H9 (cell line): ENCODE measurements around the gene RNPEPL1. TPM values are rescaled to one million over a fixed set of nuclear protein-coding genes. Genes with fewer than 3 reads are reported as not detected.

Source experiments
- DNase-seq: peaks from one replicate; pipeline ENCODE4 v3.0.0-alpha.2; 2017
- H2AFZ ChIP-seq: one replicate; pipeline ENCODE4 v1.6.1; 2013; ENCODE audit warnings: mild to moderate bottlenecking, low read length, control low read depth, moderate library complexity
- H2AK5ac ChIP-seq: 2 replicates; pipeline ENCODE4 v1.6.1; 2013; ENCODE audit warnings: low read length, control low read depth, mixed read lengths; ENCODE audit not compliant: insufficient read length
- H2BK120ac ChIP-seq: one replicate; pipeline ENCODE4 v1.6.1; 2013; ENCODE audit warnings: low read depth, mild to moderate bottlenecking, low read length, control low read depth, inconsistent platforms; ENCODE audit not compliant: poor library complexity, severe bottlenecking
- H2BK12ac ChIP-seq: 2 replicates; pipeline ENCODE4 v1.6.1; 2013; ENCODE audit warnings: low read length, control low read depth, mixed read lengths, low read depth; ENCODE audit not compliant: insufficient read length
- H2BK15ac ChIP-seq: 2 replicates; pipeline ENCODE4 v1.6.1; 2013; ENCODE audit warnings: low read depth, low read length, control low read depth
- H2BK20ac ChIP-seq: one replicate; pipeline ENCODE4 v1.6.1; 2013; ENCODE audit warnings: low read depth, mild to moderate bottlenecking, low read length, control low read depth, inconsistent platforms; ENCODE audit not compliant: poor library complexity, severe bottlenecking
- H2BK5ac ChIP-seq: 2 replicates; pipeline ENCODE4 v1.6.1; 2013; ENCODE audit warnings: low read length, control low read depth, mixed read lengths; ENCODE audit not compliant: insufficient read length
- H3K14ac ChIP-seq: 2 replicates; pipeline ENCODE4 v1.6.1; 2013; ENCODE audit warnings: low read length, control low read depth; ENCODE audit not compliant: insufficient read depth
- H3K18ac ChIP-seq: 2 replicates; pipeline ENCODE4 v1.6.1; 2013; ENCODE audit warnings: low read depth, mild to moderate bottlenecking, mixed read lengths, low read length, control low read depth; ENCODE audit not compliant: insufficient read length
- H3K23ac ChIP-seq: 2 replicates; pipeline ENCODE4 v1.6.1; 2013; ENCODE audit warnings: low read length, control low read depth, mixed read lengths, low read depth; ENCODE audit not compliant: insufficient read length
- H3K23me2 ChIP-seq: 2 replicates; pipeline ENCODE4 v1.6.1; 2013; ENCODE audit warnings: low read depth, mild to moderate bottlenecking, mixed read lengths, low read length, control low read depth; ENCODE audit not compliant: insufficient read length, poor library complexity, severe bottlenecking
- H3K27ac ChIP-seq: 2 replicates; pipeline ENCODE4 v1.5.1; 2013; ENCODE audit warnings: low read length, control low read depth, mixed read lengths, low read depth; ENCODE audit not compliant: insufficient read length
- H3K27me3 ChIP-seq: 2 replicates; pipeline ENCODE4 v1.6.1; 2013; ENCODE audit warnings: low read length, control low read depth, inconsistent platforms; ENCODE audit not compliant: insufficient read depth
- H3K4ac ChIP-seq: 2 replicates; pipeline ENCODE4 v1.6.1; 2013; ENCODE audit warnings: low read depth, mild to moderate bottlenecking, control low read depth, inconsistent platforms, low read length, moderate library complexity
- H3K4me1 ChIP-seq: 2 replicates; pipeline ENCODE4 v1.6.1; 2013; ENCODE audit warnings: low read length, control low read depth, inconsistent platforms; ENCODE audit not compliant: insufficient read depth
- H3K4me2 ChIP-seq: 2 replicates; pipeline ENCODE4 v1.6.1; 2013; ENCODE audit warnings: low read length, control low read depth, mixed read lengths; ENCODE audit not compliant: insufficient read length, insufficient read depth
- H3K56ac ChIP-seq: 2 replicates; pipeline ENCODE4 v1.6.1; 2013; ENCODE audit warnings: low read depth, mild to moderate bottlenecking, mixed read lengths, low read length, control low read depth; ENCODE audit not compliant: insufficient read length
- H3K79me1 ChIP-seq: 2 replicates; pipeline ENCODE4 v1.6.1; 2013; ENCODE audit warnings: low read depth, mild to moderate bottlenecking, moderate library complexity, low read length, control low read depth, inconsistent platforms; ENCODE audit not compliant: insufficient read depth, poor library complexity, severe bottlenecking
- H3K79me2 ChIP-seq: 2 replicates; pipeline ENCODE4 v1.6.1; 2013; ENCODE audit warnings: low read length, control low read depth, inconsistent platforms; ENCODE audit not compliant: insufficient read depth
- H3K9ac ChIP-seq: 2 replicates; pipeline ENCODE4 v1.6.1; 2013; ENCODE audit warnings: low read length, control low read depth, mixed read lengths; ENCODE audit not compliant: insufficient read length; ENCODE audit errors: extremely low read depth
- H3K9me3 ChIP-seq: one replicate; pipeline ENCODE4 v1.6.1; 2013; ENCODE audit warnings: low read depth, low read length, inconsistent platforms; ENCODE audit not compliant: control insufficient read depth
- H3T11ph ChIP-seq: one replicate; pipeline ENCODE4 v1.6.1; 2013; ENCODE audit warnings: mild to moderate bottlenecking, low read length, control low read depth, inconsistent platforms
- H4K20me1 ChIP-seq: one replicate; pipeline ENCODE4 v1.6.1; 2013; ENCODE audit not compliant: control insufficient read depth, insufficient read length, insufficient read depth
- H4K5ac ChIP-seq: 2 replicates; pipeline ENCODE4 v1.6.1; 2013; ENCODE audit warnings: low read depth, mild to moderate bottlenecking, mixed read lengths, low read length, control low read depth; ENCODE audit not compliant: insufficient read length
- H4K8ac ChIP-seq: replicated peaks from 2 replicates; pipeline ENCODE4 v1.6.1; 2013; ENCODE audit warnings: low read length, control low read depth, mixed read lengths, low read depth; ENCODE audit not compliant: insufficient read length
- H4K91ac ChIP-seq: 2 replicates; pipeline ENCODE4 v1.6.1; 2013; ENCODE audit warnings: low read depth, mild to moderate bottlenecking, moderate library complexity, mixed read lengths, low read length, control low read depth; ENCODE audit not compliant: insufficient read length
- H3K27ac Mint-ChIP-seq, 3 experiments: 2 replicates in 2 of 3; 3 replicates in 1 of 3; pipeline ENCODE4 v1.8.0; 2020 to 2021; ENCODE audit warnings: mixed read lengths in 3 of 3, mild to moderate bottlenecking in 1 of 3, moderate library complexity in 1 of 3
- H3K27me3 Mint-ChIP-seq: 2 replicates; pipeline ENCODE4 v1.8.0; 2021; ENCODE audit warnings: low read depth, mild to moderate bottlenecking, moderate library complexity, mixed read lengths
- H3K36me3 Mint-ChIP-seq, 3 experiments: 2 replicates in 2 of 3; 3 replicates in 1 of 3; pipeline ENCODE4 v1.8.0; 2020 to 2021; ENCODE audit warnings: low read depth in 3 of 3, mixed read lengths in 3 of 3; ENCODE audit not compliant: insufficient read depth in 1 of 3
- H3K4me1 Mint-ChIP-seq, 2 experiments: 2 replicates each; pipeline ENCODE4 v1.8.0; 2020; ENCODE audit warnings: mixed read lengths in 2 of 2
- H3K4me3 Mint-ChIP-seq, 2 experiments: 2 replicates in 1 of 2; 3 replicates in 1 of 2; pipeline ENCODE4 v1.8.0; 2020 to 2021; ENCODE audit warnings: mild to moderate bottlenecking in 2 of 2, mixed read lengths in 2 of 2, moderate library complexity in 1 of 2
- H3K9me3 Mint-ChIP-seq, 2 experiments: 2 replicates in 1 of 2; 3 replicates in 1 of 2; pipeline ENCODE4 v1.8.0; 2020; ENCODE audit warnings: mild to moderate bottlenecking in 2 of 2, mixed read lengths in 2 of 2, moderate library complexity in 1 of 2
- WGBS: extraction: QIAGEN DNeasy Blood & Tissue Kit; methylation state at CpG from one replicate; pipeline ENCODE4 v1.1.7; 2013; ENCODE audit warnings: missing lambda C conversion rate, low lambda C conversion rate, mixed read lengths; ENCODE audit not compliant: insufficient read length; ENCODE audit errors: extremely low coverage; 5-methylcytosine and 5-hydroxymethylcytosine counted together
- total RNA-seq: library from RNA; stranded (reverse); gene quantifications from 2 replicates; pipeline ENCODE4 v1.2.1, GENCODE V29; 2021
- TF ChIP-seq, protein P1 (sequence below): fragments of 200-600 bp; sonication (generic); conservative IDR thresholded peaks from 3 replicates; pipeline ENCODE4 v1.8.0; 2021; ENCODE audit warnings: antibody characterized with exemption, mild to moderate bottlenecking

Gene RNPEPL1
- total RNA-seq, 1 experiment from 2014 or later = 22.5 TPM

DNA sequence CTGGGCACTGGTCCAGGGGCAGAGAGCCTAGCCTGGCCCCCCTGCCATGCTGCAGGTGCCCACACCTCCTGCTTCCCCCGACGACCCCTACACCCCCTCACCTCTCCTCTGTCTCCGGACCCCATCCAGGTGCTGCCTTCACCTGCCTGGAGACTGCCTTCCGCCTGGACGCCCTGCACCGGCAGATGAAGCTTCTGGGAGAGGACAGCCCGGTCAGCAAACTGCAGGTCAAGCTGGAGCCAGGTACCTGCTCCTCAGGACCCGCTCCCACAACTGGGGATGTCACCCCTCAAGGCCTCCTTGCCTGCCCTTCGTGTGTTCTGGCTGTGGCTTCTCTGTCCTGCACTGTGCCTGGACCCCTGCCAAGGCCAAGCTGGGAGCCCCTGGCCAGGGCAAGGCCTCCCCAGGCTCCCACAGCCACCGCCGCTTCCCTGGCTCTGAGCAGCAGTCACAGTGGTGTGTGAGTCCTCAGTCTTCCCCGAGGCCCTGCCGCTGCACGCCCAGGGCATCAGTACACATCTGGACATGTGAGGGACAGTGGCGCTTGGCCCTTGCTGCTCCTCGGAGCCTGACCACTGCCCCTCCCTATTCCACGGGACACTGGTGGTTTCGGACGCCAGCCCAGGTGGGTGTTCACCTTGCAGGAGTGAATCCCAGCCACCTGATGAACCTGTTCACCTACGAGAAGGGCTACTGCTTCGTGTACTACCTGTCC lies 6.3 kb downstream of the RNPEPL1 start:
- no peaks in the 10 kb centered on the region for H3K4me1 ChIP-seq
- WGBS = no CpG with 5 or more reads among the region's 21 CpGs
- H2BK15ac ChIP-seq = no peak overlapping the region
- H3K9me3 ChIP-seq = no peaks in the 10 kb centered on the region
- TF ChIP-seq, protein P1, sequence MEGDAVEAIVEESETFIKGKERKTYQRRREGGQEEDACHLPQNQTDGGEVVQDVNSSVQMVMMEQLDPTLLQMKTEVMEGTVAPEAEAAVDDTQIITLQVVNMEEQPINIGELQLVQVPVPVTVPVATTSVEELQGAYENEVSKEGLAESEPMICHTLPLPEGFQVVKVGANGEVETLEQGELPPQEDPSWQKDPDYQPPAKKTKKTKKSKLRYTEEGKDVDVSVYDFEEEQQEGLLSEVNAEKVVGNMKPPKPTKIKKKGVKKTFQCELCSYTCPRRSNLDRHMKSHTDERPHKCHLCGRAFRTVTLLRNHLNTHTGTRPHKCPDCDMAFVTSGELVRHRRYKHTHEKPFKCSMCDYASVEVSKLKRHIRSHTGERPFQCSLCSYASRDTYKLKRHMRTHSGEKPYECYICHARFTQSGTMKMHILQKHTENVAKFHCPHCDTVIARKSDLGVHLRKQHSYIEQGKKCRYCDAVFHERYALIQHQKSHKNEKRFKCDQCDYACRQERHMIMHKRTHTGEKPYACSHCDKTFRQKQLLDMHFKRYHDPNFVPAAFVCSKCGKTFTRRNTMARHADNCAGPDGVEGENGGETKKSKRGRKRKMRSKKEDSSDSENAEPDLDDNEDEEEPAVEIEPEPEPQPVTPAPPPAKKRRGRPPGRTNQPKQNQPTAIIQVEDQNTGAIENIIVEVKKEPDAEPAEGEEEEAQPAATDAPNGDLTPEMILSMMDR = no peak
- H3K4me3 Mint-ChIP-seq = no peak overlapping the region
- no peak overlapping the region for H3K23ac ChIP-seq
- no peak for DNase-seq
- peaks cover 2% of the 10 kb centered on the region; the same call in 1 of the 2 replicates for H3K27me3 ChIP-seq
- no peak overlapping the region for H3K18ac ChIP-seq
- H3K79me1 ChIP-seq = no peaks in the 10 kb centered on the region
- no peaks in the 10 kb centered on the region for H3K23me2 ChIP-seq
- no peak overlapping the region for H3K56ac ChIP-seq
- H4K91ac ChIP-seq = no peak overlapping the region
- no peak overlapping the region for H2BK12ac ChIP-seq
- H3K79me2 ChIP-seq = no peaks in the 10 kb centered on the region; the same call in 1 of the 2 replicates
- H3K4me2 ChIP-seq = no peak overlapping the region
- no peak overlapping the region for H3K27ac ChIP-seq
- no peak overlapping the region for H3K27ac Mint-ChIP-seq
- H3K27me3 Mint-ChIP-seq = peaks cover 4% of the 10 kb centered on the region
- H3T11ph ChIP-seq = no peak overlapping the region
- H2AK5ac ChIP-seq = no peak overlapping the region
- no peak overlapping the region for H4K8ac ChIP-seq
- no peak overlapping the region for H4K5ac ChIP-seq
- no peak overlapping the region for H2BK120ac ChIP-seq
- H3K9me3 Mint-ChIP-seq = no peaks in the 10 kb centered on the region
- no peak overlapping the region for H2AFZ ChIP-seq
- no peak overlapping the region for H2BK5ac ChIP-seq
- peaks cover under 1% of the 10 kb centered on the region in 2 experiments; a peak in 2 of 4 replicates for H3K4me1 Mint-ChIP-seq
- no peak overlapping the region for H3K4ac ChIP-seq
- H3K36me3 Mint-ChIP-seq = no peaks in the 10 kb centered on the region
- H4K20me1 ChIP-seq = no peaks in the 10 kb centered on the region
- no peak overlapping the region for H3K14ac ChIP-seq
- no peak overlapping the region for H2BK20ac ChIP-seq
- H3K9ac ChIP-seq = no peak overlapping the region
